HepG2 (cell line): Measurements from ENCODE around the gene TTYH1. TPM values are rescaled to one million over a fixed set of nuclear protein-coding genes. Genes with fewer than 3 reads are reported as not detected.

Experiments
- ARNT ChIP-seq: fragments of 450-650 bp; IDR thresholded peaks from 2 replicates; pipeline ENCODE4 v1.6.1; 2017
- CSRNP1 ChIP-seq: sonication (generic); formaldehyde crosslinking; IDR thresholded peaks from 2 replicates; pipeline ENCODE4 v1.8.1; 2023; ENCODE audit warnings: mild to moderate bottlenecking, missing genetic modification reagents
- HDAC2 ChIP-seq: sonication (generic); formaldehyde crosslinking; IDR thresholded peaks from 2 replicates; pipeline ENCODE4 v1.4.0; 2020; ENCODE audit warnings: missing genetic modification reagents
- JARID2 ChIP-seq: sonication (generic); formaldehyde crosslinking; IDR thresholded peaks from 2 replicates; pipeline ENCODE4 v1.8.1; 2023; ENCODE audit warnings: missing genetic modification reagents, inconsistent platforms; ENCODE audit not compliant: insufficient replicate concordance
- MAZ ChIP-seq, 2 experiments: sonication (generic) in 1 of 2; formaldehyde crosslinking in 1 of 2; IDR thresholded peaks; 2 replicates each; pipeline versions ENCODE4 v1.5.0 to v1.6.1; 2012 to 2020; ENCODE audit warnings: low read depth in 2 of 2, mild to moderate bottlenecking in 2 of 2, borderline replicate concordance in 1 of 2, improper control_type of control experiment in 1 of 2, low read length in 1 of 2, missing genetic modification reagents in 1 of 2, moderate library complexity in 1 of 2
- PRDM4 ChIP-seq: sonication (generic); formaldehyde crosslinking; IDR thresholded peaks from 2 replicates; pipeline ENCODE4 v1.9.0; 2021; ENCODE audit warnings: missing genetic modification reagents, borderline replicate concordance
- RFX1 ChIP-seq: fragments of 450-650 bp; IDR thresholded peaks from 2 replicates; pipeline ENCODE4 v1.6.1; 2017
- TAF1 ChIP-seq: sonication (generic); formaldehyde crosslinking; IDR thresholded peaks from 2 replicates; pipeline ENCODE4 v1.4.0; 2020; ENCODE audit warnings: missing genetic modification reagents
- ZBTB2 ChIP-seq: sonication (generic); formaldehyde crosslinking; IDR thresholded peaks from 2 replicates; pipeline ENCODE4 v1.8.0; 2022; ENCODE audit warnings: low read depth, missing genetic modification reagents
- ZNF101 ChIP-seq: sonication (generic); formaldehyde crosslinking; IDR thresholded peaks from 2 replicates; pipeline ENCODE4 v1.4.0; 2020; ENCODE audit warnings: mild to moderate bottlenecking, low read depth, missing genetic modification reagents, borderline replicate concordance
- ZNF282 ChIP-seq: fragments of 450-650 bp; IDR thresholded peaks from 2 replicates; pipeline ENCODE4 v1.6.1; 2018; ENCODE audit not compliant: partially characterized antibody
- ZNF383 ChIP-seq: sonication (generic); formaldehyde crosslinking; IDR thresholded peaks from 2 replicates; pipeline ENCODE4 v1.4.0; 2020; ENCODE audit warnings: missing genetic modification reagents, mild to moderate bottlenecking, borderline replicate concordance
- ZNF512B ChIP-seq: sonication (generic); formaldehyde crosslinking; IDR thresholded peaks from 2 replicates; pipeline ENCODE4 v1.5.1; 2020; ENCODE audit warnings: missing genetic modification reagents, mild to moderate bottlenecking, borderline replicate concordance
- ZNF644 ChIP-seq: IDR thresholded peaks from 2 replicates; pipeline ENCODE4 v1.6.1; 2016; ENCODE audit warnings: low read depth
- ZNF687 ChIP-seq: sonication (generic); formaldehyde crosslinking; IDR thresholded peaks from 2 replicates; pipeline ENCODE4 v1.5.1; 2020; ENCODE audit warnings: mild to moderate bottlenecking, missing genetic modification reagents, moderate library complexity
- polyA plus RNA-seq, 8 experiments: library from polyadenylated mRNA; depleted of rRNA in 3 of 8; stranded (reverse) in 7 of 8; unstranded in 1 of 8; fragments of >200 nt; fragmentation: Illumina TruSeq in 4 of 8; extraction: Trizol in 4 of 8; gene quantifications; 2 replicates each; pipeline versions ENCODE4 v1.2.1 to v1.2.3, GENCODE V29; 2011 to 2016; ENCODE audit warnings: low read depth in 4 of 8, missing spikeins in 1 of 8, mixed read lengths in 1 of 8; ENCODE audit not compliant: insufficient read depth in 1 of 8
- total RNA-seq, 5 experiments: library from RNA; depleted of rRNA; stranded (reverse); fragments of >200 nt; fragmentation: Illumina TruSeq; extraction: Trizol; gene quantifications; 2 replicates each; pipeline ENCODE4 v1.2.3, GENCODE V29; 2016; ENCODE audit warnings: low read depth in 1 of 5

The TTYH1 gene
- total and polyA plus RNA-seq, 2 of the 13 experiments (the other 11 are each of a cell fraction or from before 2014, with no cell fraction given): 6.9 to 19.9 TPM

- TF ChIP-seq PRDM4: no peak
- TF ChIP-seq TAF1 (CRISPR knock-in tag): peak; percentile 74
- 0 out of 2 replicates have a peak, but pooled peaks have one; percentile 18 for TF ChIP-seq CSRNP1
- no peak for TF ChIP-seq ZNF383 (CRISPR knock-in tag)
- TF ChIP-seq JARID2 (CRISPR knock-in tag): no peak
- TF ChIP-seq ZBTB2 (CRISPR knock-in tag): peak; percentile 53; the same call in 1 of the 2 replicates
- no peak for TF ChIP-seq ZNF282
- TF ChIP-seq ZNF687 (CRISPR knock-in tag): peak; percentile 83
- TF ChIP-seq ZNF512B: no peak
- TF ChIP-seq ZNF101: no peak
- TF ChIP-seq HDAC2 (CRISPR knock-in tag): peak; percentile 37; the same call in 1 of the 2 replicates
- TF ChIP-seq RFX1: no peak
- no peak for TF ChIP-seq ARNT
- TF ChIP-seq ZNF644: no peak
- no peak; the same call in 1 of the 2 replicates for TF ChIP-seq MAZ (IDR thresholded peaks at IDR 0.05; ENCODE audit: borderline replicate concordance, low read depth, low read length)
- TF ChIP-seq MAZ (CRISPR knock-in tag; IDR thresholded peaks at IDR 0.05; ENCODE audit: low read depth): peak; percentile 48
Measured at GRCh38 chr19:54463531-54464043, 48.3 kb downstream of the TTYH1 start, which contains the start of gene LENG9 (continued).
